Stimulated activated CD8-positive, alpha-beta memory T cell treated with anti-CD3 and anti-CD28 coated beads, Interleukin-4, amount 100 ng/mL, for 48 hours (primary cell): ENCODE measurements around the gene PCDHGB5.
"Not testable (repeated sequence)": the region's sequence is repeated elsewhere in the genome, so short reads cannot be mapped to it uniquely, and the experiment has no call there.

ENCODE experiments used
- DNase-seq: peaks from one replicate; pipeline ENCODE4 v3.0.0-alpha.2; 2020

Gene PCDHGB5

GRCh38 chr5:141382469-141383294 lies 15.1 kb upstream of the PCDHGB5 start, which contains the start of gene PCDHGA7:
Gene PCDHGA7, plus strand, starts transcription at chr5:141382742. Its CDS starts 158 bp downstream, at chr5:141382900.
- DNase-seq = no peak

GRCh38 chr5:141383345-141383744 lies 14.4 kb upstream of the PCDHGB5 start:
- no peak for DNase-seq

DNA sequence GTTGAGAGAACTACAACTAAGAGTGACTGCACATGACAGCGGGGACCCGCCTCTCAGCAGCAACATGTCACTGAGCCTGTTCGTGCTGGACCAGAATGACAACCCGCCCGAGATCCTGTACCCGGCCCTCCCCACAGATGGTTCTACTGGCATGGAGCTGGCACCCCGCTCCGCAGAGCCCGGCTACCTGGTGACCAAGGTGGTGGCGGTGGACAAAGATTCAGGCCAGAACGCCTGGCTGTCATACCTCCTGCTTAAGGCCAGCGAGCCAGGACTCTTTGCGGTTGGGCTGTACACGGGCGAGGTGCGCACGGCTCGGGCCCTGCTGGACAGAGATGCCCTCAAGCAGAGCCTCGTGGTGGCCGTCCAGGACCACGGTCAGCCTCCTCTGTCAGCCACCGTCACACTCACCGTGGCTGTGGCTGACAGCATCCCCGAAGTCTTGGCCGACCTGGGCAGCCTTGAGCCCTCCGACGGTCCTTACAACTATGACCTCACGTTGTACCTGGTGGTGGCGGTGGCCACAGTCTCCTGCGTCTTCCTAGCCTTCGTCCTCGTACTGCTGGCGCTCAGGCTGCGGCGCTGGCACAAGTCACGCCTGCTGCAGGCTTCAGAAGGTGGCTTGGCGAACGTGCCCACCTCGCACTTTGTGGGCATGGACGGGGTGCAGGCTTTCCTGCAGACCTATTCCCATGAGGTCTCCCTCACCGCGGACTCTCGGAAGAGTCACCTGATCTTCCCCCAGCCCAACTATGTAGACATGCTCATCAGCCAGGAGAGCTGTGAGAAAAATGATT lies 13.1 kb upstream of the PCDHGB5 start:
- no peak for DNase-seq

GRCh38 chr5:141387557-141388311 lies 10.0 kb upstream of the PCDHGB5 start, which contains the start of gene PCDHGB4:
Gene PCDHGB4, plus strand, starts transcription at chr5:141387698. Its CDS starts 187 bp downstream, at chr5:141387885.
- DNase-seq = peak; percentile 41

GRCh38 chr5:141388661-141389060 lies 9.1 kb upstream of the PCDHGB5 start:
- DNase-seq = no peak

DNA sequence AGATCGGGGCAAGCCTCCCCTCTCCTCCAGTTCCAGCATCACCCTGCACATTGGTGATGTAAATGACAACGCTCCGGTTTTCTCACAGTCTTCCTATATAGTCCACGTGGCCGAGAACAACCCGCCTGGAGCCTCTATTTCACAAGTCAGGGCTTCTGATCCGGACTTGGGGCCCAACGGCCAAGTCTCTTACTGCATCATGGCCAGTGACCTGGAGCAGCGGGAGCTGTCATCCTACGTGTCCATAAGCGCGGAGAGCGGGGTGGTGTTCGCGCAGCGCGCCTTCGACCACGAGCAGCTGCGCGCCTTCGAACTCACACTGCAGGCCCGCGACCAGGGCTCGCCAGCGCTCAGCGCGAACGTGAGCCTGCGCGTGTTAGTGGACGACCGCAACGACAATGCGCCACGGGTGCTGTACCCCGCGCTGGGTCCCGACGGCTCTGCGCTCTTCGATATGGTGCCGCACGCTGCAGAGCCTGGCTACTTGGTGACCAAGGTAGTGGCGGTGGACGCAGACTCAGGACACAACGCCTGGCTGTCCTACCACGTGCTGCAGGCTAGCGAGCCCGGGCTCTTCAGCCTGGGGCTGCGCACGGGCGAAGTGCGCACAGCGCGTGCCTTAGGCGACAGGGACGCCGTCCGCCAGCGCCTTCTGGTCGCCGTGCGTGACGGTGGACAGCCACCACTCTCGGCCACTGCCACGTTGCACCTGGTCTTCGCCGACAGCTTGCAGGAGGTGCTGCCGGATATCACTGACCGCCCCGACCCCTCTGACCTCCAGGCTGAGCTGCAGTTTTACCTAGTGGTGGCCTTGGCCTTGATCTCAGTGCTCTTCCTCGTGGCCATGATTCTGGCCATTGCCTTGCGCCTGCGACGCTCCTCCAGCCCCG lies 8.3 kb upstream of the PCDHGB5 start:
- DNase-seq = no peak

DNA sequence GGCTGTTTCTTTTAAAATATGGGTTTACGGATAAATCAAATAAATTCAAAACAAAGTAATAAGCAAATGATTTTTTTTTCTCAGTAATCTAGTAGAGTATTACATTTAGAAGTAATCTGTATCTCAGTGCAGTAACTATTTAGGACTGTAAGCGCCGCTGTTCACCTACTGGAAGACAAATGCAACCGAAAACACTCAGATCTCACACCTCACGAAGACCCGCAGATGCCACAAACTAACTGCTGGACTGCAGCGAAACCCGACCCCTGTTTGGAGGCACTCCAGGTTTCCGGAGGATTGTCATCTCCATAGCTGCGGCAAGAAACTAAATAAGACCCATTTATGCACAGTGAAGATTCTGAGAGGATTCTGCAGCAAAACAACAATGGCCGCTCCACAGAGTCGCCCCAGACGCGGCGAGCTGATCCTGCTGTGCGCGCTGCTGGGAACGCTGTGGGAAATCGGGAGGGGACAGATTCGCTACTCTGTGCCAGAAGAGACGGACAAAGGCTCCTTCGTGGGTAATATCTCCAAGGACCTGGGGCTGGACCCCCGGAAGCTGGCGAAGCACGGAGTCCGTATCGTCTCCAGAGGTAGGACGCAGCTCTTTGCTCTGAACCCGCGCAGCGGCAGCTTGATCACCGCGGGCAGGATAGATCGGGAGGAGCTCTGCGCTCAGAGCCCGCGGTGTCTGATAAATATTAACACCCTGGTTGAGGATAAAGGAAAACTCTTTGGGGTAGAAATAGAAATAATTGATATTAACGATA lies 5.1 kb upstream of the PCDHGB5 start, which contains the start of gene PCDHGA8:
Gene PCDHGA8 (plus strand): TSS at position 205 of the 770 bp plus-strand sequence. CDS start 181 bp downstream, at position 386.
- DNase-seq = no peak

- no peak for DNase-seq
These were observed 4.5 kb upstream of the PCDHGB5 start for GRCh38 chr5:141393267-141393666.

GRCh38 chr5:141394401-141395187 lies 3.2 kb upstream of the PCDHGB5 start:
- not testable (repeated sequence) for DNase-seq

GRCh38 chr5:141398608-141399007 lies 861 bp downstream of the PCDHGB5 start:
- no peak for DNase-seq

- no peak for DNase-seq
These were observed 2.0 kb downstream of the PCDHGB5 start for GRCh38 chr5:141399555-141400258.

GRCh38 chr5:141402553-141403243 lies 5.0 kb downstream of the PCDHGB5 start, which contains the start of gene PCDHGA9:
Gene PCDHGA9, plus strand, starts transcription at chr5:141402778. Its CDS starts 175 bp downstream, at chr5:141402953.
- DNase-seq = no peak

GRCh38 chr5:141403387-141403786 lies 5.6 kb downstream of the PCDHGB5 start:
- no peak for DNase-seq

DNA sequence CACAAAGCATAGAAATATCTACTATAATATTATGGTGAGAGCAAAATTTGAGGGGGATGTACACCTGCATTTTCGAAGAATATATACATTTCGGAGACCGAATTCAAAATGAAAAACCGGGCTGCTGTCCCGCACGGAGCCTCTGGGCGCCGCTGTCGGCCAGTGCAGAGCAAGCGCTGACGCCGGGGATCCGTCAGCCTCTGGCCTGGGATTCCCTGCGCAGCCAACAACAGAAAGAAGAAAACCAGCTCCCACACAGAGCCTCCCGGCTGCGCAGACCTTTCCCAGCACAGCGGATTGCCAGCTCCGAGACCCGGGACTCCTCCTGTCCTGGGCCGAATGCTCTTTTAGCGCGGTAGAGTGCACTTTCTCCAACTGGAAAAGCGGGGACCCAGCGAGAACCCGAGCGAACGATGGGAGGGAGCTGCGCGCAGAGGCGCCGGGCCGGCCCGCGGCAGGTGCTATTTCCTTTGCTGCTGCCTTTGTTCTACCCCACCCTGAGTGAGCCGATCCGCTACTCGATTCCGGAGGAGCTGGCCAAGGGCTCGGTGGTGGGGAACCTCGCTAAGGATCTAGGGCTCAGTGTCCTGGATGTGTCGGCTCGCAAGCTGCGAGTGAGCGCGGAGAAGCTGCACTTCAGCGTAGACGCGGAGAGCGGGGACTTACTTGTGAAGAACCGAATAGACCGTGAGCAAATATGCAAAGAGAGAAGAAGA lies 10.2 kb downstream of the PCDHGB5 start, which contains the start of gene PCDHGB6:
Gene PCDHGB6 (plus strand): TSS at position 232 of the 716 bp plus-strand sequence. CDS start 182 bp downstream, at position 414.
- peak; percentile 63 for DNase-seq

- no peak for DNase-seq
These were observed 12.0 kb downstream of the PCDHGB5 start for GRCh38 chr5:141409598-141410306.

- DNase-seq = no peak
These were observed 13.8 kb downstream of the PCDHGB5 start for GRCh38 chr5:141411575-141411974.
